GM19351 (cell line): ENCODE measurements around the gene MT1B.

Experiments used
- ATAC-seq: cut with Tn5 transposase; IDR thresholded peaks from one replicate; pipeline ENCODE4 v1.9.1; 2021; ENCODE audit warnings: mild to moderate bottlenecking, moderate library complexity; ENCODE audit not compliant: unreplicated experiment

The MT1B gene

DNA sequence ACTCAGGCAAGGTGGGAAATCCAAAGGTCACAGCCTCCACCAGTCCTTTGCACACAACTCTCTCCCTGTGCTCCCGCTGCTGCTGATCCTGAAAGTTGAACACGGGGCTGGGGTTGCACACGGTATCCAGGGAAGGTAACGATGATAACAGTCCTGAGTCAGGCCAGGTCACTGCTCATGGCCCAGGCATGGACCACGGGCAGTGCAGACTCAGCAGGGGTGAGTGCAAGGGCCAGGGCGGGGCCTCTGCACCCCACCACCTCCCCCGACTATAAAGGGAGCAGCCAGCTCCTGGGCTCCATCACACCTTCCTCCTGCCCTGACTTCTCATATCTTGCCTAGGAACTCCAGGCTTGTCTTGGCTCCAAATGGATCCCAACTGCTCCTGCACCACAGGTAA is at the start of gene MT1B:
Gene MT1B, plus strand, starts transcription at position 301 of the 400 bp plus-strand sequence. Its CDS starts 68 bp downstream, at position 369.
- ATAC-seq = no peak

DNA sequence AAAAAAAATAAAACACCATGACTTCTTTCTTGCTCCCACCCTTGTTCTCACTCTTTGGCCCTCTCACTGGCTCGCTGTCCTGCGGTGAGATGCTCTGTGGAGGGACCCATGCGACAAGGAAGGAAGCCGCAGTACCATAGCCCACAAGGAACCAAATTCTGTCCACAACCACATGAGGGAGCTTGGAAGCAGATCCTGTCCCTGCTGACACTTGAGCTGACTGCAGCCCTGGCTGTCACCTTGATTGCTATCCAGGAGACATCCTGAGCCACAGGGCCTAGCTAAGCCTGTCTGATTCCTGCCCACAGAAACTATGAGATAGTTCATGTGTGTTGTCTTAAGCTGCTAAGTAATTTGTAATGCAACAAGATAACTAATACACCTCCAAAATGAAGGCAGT is 48.1 kb upstream of the MT1B start:
- ATAC-seq = no peak

DNA sequence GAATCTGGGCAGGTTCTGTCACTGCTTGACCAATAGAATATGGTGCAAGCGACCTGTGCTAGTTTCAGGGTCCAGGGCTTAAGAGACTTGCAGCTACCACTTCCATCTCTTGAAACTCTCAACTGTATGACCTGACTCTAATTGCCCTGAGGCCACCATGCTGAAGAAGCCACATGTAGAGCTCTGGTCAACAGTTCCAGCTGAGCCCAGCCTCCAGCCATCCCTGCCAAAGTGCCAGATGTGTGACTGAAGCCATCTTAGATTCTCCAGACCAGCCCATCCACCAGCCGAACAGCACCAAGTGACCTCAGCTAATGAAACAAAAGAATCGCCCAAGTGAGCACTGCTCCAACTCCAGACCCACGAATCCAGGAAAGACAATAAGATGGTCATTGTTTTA is 46.7 kb upstream of the MT1B start:
- no peak for ATAC-seq

DNA sequence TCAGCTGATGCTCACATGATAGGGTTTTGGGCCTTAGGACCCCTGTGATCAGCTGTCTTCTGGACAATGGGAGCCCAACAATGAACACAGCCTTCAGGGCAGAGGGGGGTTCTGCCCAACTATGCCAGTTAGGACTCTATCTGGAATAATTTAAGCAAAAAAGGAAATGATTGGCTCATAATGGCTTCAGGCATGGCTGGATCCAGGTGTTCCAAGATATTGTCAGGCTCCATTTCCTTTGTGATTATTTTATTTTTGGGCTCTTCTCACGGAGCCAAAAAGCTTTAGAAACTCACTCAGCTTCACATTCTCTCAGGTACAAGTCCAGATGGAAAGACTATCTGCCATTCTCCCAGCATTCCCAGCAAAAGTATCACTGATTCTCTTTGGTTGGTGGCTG is 46.2 kb upstream of the MT1B start:
- ATAC-seq = no peak

DNA sequence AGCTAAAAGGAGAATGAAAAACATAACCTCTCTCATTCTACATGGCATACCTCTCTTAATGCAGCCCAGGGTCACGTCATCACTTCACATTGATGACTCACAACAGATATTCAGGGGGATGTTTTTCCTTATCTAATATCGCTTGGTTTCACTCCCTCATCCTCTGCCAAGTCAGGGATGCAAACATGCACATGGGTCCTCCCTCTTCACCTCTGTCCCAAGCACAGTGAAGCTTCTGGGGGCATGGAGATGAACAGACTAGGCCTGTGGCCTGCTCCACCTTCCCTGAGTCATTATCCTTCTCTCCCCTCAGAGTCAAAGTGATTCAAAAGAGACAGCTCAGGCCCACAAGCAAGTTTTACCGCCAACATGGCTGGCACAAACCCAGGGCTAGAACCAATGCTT is 45.6 kb upstream of the MT1B start:
- ATAC-seq = no peak

DNA sequence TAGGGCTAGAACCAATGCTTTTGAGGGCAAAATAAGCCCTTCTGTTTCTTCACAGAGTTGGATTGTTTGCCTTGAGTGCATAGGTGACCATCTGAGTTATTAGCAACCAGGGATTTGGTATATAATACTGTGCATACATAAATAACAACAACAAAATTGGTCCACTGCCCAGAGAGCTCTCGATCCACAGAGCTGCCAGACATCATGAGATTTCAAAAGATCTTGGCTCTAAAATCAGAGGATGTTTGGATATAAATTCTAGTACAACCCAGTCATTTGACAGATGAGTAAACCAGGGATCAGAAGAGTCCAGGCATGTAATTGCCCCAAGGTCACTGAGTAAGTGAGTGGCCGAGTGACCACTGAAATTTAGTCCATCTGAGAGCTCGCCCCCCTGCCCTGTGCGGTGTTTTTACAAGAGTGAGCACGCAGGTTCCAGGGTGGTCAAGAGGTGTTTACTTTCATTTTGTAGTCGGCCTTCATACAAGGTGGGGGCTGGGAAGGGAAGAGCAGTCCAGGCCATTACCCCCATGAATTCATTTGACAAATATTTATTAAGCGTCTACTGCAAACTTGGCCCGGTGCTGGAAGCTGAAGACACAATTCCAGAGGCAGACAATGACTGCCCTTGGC is 45.1 kb upstream of the MT1B start:
- no peak for ATAC-seq

DNA sequence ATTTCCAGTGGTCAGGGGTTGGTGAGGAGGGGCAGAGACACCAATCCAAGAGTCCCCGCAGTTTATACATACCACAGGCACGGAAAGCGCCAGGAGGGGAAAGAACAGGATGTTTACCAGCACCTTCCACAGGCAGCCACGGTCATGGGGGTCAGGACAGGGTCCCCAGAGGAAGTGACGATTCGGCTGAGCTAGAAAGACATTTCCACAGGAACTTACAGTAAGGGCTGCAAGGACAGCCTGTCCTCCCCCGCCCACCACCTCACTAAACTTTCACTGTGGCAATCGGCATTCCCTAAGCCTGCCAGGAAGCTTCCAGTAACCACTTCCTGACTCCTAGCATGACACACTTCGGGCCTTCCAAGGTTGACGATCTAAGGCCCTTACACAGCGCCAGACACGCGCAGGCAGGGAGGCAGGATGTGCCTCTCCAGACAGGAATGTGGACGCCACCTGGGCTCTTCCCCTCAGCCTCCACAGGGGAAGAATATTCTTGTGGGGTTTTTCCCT is 44.5 kb upstream of the MT1B start:
- no peak for ATAC-seq

DNA sequence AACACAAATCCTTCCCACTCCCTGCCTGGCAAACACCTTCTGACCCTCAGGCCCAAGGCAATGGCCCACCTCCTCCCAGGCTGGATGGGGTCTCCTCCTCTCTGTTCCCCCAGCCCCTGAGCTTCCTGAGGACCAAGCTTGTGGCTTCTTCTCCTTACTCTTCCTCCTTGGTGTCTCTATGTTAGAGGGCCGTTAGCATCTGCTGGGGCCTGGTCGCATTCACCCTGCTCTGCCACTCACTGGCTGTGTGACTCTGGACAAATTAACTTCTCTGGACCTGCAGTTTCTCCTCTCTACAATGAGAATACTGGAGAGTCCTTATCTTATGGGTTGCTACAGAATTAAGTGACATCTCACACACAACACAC is 44.0 kb upstream of the MT1B start:
- ATAC-seq = no peak

DNA sequence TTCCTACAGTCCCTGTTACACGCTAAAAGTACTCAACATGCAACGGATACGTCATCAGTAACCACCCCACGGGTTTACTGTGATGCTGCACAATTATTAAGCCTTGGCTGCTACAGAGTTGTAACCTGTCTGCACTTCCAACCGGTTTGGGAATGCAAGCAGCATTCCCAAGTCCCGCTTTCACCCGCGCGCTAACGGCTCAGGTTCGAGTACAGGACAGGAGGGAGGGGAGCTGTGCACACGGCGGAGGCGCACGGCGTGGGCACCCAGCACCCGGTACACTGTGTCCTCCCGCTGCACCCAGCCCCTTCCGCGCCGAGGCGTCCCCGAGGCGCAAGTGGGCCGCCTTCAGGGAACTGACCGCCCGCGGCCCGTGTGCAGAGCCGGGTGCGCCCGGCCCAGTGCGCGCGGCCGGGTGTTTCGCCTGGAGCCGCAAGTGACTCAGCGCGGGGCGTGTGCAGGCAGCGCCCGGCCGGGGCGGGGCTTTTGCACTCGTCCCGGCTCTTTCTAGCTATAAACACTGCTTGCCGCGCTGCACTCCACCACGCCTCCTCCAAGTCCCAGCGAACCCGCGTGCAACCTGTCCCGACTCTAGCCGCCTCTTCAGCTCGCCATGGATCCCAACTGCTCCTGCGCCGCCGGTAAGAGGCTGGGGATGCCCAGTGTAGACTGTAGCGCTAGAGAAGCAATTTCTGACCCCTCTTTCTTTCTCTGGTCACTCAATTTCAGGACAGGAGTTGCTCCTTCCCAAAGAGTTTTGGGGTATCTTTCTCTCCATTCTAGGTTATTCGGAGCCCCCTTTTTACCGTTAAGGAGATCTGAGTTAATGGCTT is 43.4 kb upstream of the MT1B start, which contains the start of gene MT2A:
Gene MT2A, plus strand, starts transcription at position 542 of the 833 bp plus-strand sequence. Its CDS starts 72 bp downstream, at position 614.
- ATAC-seq = peak; percentile 91

DNA sequence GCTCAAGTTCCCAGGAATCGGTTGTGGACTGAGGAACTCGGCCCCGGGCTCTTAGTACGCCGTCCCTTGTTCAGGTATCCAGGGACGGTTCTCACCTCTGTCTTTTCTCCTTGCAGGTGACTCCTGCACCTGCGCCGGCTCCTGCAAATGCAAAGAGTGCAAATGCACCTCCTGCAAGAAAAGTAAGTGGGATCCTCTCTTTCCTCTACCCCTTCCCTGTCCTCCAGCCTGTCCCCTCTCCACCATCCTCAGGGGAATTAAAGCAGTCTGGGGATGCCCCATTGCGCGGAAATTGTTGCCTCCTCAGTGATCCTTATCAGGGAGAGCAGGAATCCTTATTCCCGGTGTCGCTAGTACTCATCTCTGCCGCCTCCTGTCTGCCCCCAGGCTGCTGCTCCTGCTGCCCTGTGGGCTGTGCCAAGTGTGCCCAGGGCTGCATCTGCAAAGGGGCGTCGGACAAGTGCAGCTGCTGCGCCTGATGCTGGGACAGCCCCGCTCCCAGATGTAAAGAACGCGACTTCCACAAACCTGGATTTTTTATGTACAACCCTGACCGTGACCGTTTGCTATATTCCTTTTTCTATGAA is 42.7 kb upstream of the MT1B start:
- ATAC-seq = no peak

DNA sequence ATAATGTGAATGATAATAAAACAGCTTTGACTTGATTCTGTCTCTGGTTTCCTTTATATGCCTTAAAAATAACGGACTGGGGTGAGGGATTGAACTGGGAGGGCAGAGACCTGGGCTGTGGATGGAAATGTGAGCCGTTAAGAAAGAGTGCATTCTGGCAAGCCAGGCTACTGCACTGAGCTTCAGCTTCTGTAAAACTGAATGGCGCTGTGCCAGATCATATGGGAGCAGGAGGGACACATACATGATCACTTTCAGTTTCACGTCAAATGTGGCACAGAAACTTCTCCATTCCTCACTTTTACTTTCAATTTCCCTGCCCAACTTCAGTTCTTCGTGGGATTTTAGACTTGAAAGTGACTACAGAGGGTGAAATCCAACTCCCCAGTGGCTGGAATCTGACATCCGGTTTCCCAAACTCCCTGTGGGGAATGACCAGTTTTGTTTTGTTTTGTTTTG is 42.2 kb upstream of the MT1B start:
- peak; percentile 48 for ATAC-seq

DNA sequence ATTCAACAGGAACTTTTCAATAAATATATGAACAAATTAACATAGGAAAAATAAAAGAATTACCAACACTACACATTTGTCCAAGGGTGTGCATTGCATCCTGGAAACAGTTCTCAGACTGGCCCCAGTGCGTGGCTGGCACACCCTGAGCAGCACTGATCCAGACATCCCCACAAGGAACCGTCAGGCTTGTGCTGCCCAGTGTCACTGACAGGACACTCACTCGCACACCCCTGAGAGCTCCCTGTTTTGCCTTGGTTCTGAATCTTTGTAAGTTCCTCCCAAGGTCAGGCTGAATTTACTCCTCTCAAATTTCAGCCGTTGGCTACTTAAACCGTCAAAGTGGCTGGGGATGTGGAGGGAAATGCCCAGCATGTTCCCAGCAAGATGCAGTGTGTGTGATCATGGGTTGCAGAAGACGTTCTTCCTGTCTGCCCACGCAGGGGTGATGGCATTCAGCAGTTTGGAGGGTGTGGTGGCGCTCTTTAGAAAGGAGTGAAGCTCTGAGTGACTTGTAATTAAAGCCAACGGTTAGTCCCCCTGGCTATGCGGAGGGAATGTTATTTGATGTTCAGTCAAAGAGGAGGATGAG is 41.6 kb upstream of the MT1B start:
- ATAC-seq = no peak

DNA sequence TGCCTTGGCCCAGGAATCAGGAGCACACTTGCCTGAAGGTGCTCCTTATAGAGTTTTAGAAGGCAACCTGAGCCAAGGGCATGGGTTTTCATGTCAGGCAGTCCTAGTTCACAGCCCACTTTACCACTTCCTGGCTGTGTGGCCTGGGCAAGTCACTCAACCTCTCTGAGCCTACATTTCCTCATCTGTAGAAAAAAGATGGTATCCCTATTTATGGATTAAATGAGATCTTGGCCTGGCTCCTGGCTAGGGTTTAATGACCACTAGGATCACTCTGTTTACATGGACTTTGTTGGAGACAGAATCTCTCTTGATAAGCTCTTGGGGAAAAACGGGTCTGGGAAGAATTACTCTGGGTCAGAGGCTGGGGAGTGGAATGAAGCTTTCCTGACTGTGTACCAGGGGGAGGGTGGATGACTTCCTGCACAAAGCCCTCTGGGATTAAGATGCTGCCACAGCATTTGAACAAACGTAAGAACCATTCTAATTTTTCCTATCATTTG is 41.0 kb upstream of the MT1B start:
- ATAC-seq = no peak

DNA sequence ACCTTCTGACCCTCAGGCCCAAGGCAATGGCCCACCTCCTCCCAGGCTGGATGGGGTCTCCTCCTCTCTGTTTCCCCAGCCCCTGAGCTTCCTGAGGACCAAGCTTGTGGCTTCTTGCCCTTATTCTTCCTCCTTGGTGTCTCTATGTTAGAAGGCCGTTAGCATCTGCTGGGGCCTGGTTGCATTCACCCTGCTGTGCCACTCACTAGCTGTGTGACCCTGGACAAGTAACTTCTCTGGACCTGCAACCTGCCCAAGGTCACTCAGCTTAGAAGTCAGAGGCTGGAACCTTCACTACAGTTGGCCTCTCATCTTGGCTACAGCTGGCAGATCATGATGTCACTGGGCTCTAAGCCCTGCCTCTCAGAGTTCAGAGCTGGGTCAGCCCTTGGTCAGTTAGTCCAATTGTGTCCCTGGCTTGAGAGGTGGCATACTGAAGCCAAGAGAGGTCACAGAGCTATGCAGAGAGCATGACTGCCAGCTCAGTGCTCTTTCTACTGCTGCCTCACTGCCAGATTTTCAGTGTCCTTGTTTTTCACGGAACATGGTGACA is 40.3 kb upstream of the MT1B start:
- ATAC-seq = no peak

DNA sequence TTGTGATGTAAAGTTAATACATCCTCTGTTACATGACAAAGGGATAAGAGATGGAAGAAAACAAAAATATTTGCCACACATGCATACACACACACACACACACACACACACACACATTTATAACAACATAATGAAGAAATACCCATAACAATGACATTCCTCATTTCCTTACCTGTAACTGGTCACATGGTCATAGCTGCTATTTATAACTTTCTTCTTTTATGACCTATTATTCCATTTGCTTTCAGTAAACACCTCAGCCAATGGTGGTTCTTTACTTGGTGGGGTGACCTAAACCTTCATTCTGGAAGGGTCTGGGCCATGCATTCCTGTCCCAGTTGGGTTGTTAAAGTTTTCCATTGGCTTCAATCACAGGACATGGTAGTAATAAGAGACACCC is 38.0 kb upstream of the MT1B start:
- no peak for ATAC-seq

DNA sequence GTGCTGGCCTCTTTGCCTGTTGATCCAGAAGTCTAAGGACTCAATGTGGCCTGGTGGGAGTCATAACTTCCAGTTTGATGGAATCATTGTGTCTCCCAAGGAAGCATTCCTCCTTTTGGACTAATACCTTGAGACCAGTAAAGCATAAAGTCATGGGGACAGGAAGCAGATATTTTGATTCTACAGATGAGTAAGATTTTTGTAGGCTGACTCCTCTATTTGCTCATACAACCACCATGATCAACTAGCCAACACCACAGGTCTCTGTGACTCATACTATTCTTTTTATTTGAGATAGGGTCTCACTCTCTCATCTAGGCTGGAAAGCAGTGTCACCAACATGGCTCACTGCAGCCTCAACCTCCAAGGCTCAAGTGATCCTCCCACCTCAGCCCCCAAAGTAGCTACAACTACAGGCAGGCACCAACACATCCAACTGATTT is 37.1 kb upstream of the MT1B start:
- ATAC-seq = no peak

DNA sequence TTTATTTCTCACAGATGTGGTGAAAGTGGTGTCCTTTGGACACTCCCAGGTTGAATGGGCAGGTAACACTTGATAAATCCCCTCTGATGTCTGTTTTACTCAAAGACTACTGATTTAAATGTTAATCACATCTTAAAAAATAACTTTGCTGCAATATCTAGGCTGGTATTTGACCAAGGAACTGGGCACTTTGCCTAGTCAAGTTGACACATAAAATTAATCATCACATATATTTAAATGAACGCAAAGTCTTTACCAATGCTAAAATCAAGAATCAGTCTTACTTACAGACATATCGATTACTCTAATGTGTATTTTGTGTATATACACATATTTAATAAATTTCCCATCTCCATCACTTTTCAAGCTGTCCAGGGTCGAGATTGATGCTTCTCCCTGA is 36.3 kb upstream of the MT1B start:
- ATAC-seq = no peak

DNA sequence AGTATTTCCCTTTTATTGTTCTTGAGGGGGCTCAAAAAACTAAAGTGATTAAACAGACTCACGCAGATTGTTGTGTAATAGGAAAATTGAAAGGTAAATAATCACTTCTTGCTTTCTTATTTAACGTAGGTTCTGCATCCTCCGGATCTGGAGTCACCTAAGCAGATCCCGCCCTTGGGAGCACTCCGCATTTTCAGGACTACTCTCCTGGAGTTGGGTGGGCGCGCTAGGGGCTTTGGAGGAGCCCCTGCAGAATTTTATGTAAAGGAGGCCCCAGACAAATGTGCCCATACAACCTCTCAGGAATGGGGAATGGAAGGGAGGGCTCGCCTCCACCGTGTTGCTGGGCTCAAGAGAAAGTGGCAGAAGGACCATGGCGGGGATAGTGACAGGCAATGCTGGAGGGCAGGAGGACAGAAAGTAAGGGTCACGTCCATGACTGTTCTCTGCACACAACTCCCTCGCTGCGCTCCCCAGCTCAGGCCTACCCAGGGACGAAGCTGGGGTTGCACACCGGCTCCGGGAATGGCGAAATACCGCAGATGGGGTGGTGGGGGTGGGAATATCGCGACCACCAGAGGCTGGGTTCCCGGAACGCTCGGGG is 35.0 kb upstream of the MT1B start:
- ATAC-seq = no peak

DNA sequence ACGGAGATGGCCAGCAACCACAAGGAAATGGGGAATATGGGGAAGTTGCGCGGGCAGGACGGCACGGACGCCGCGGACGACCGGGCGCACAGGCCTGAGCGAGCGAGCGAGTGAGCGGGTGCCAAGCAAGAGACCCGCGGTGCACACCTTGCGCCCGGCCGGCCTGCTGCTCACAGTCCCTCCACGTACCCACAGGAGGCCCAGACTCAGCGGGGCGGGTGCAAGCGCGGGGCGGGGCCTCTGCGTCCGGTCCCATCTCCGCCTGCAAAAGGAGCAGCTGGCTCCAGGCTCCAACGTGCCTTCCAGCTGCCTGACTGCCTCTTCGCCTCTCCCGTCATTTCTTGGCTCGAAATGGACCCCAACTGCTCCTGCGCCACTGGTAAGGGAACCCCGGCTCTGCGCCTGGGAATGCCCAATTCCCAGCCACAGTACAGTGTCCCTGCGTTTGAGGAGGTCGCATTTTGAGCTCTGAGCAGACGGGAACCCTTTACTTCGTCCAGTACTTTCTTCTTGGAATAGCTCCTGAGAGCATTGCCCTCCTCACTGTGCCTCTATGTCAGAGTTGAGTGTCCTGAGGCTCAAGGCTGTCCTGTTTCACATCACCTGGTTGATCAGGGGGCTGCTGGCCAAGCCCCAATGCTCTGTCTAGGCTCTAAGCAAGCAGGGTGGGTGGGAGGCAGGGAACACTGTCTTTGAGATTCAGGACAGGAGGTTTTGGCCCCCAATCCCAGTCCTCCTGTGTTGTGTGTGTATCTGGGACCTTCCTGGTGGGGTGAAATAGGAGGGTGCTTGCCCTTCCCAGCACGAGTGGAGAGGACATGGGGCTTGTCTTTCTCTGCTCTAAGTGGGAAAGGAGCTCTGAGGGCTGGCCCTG is 34.2 kb upstream of the MT1B start:
- no peak for ATAC-seq
